HEK293T (cell line): ENCODE measurements around the gene NCEH1.

Source experiments
- CTCF ChIA-PET: fragments of 350-600 bp; formaldehyde crosslinking; extraction: SDS; loops from one replicate; lab custom pipeline; 2021; ENCODE audit warnings: antibody characterized with exemption, inconsistent platforms; lab: Yijun Ruan, JAX
- POLR2A ChIA-PET: fragments of 350-600 bp; formaldehyde crosslinking; extraction: SDS; loops from one replicate; lab custom pipeline; 2020; ENCODE audit warnings: antibody characterized with exemption, inconsistent platforms; lab: Yijun Ruan, JAX
- DNase-seq: peaks from one replicate; pipeline ENCODE4 v3.0.0; 2012; ENCODE audit warnings: mixed read lengths; ENCODE audit errors: extremely low spot score
- ARNT ChIP-seq: fragments of 450-650 bp; IDR thresholded peaks from 2 replicates; pipeline ENCODE4 v1.6.1; 2017; ENCODE audit warnings: mild to moderate bottlenecking
- BHLHE40 ChIP-seq: fragments of 450-650 bp; IDR thresholded peaks from 2 replicates; pipeline ENCODE4 v1.6.1; 2016; ENCODE audit warnings: mild to moderate bottlenecking, moderate library complexity, borderline replicate concordance
- CTBP1 ChIP-seq: fragments of 450-650 bp; IDR thresholded peaks from 2 replicates; pipeline ENCODE4 v1.6.1; 2016; ENCODE audit warnings: borderline replicate concordance
- ELF4 ChIP-seq: fragments of 450-650 bp; IDR thresholded peaks from 2 replicates; pipeline ENCODE4 v1.6.1; 2017; ENCODE audit warnings: antibody characterized with exemption
- FOXA1 ChIP-seq: fragments of 450-650 bp; IDR thresholded peaks from 2 replicates; pipeline ENCODE4 v1.6.1; 2016; ENCODE audit warnings: mild to moderate bottlenecking
- FOXK2 ChIP-seq: fragments of 450-650 bp; IDR thresholded peaks from 2 replicates; pipeline ENCODE4 v1.6.1; 2016; ENCODE audit warnings: mild to moderate bottlenecking
- FOXM1 ChIP-seq: fragments of 450-650 bp; IDR thresholded peaks from 2 replicates; pipeline ENCODE4 v1.6.1; 2017; ENCODE audit warnings: mild to moderate bottlenecking, borderline replicate concordance
- HDGF ChIP-seq: fragments of 450-650 bp; IDR thresholded peaks from 2 replicates; pipeline ENCODE4 v1.6.1; 2017; ENCODE audit warnings: antibody characterized with exemption, borderline replicate concordance
- L3MBTL2 ChIP-seq: fragments of 450-650 bp; conservative IDR thresholded peaks from 2 replicates; pipeline ENCODE4 v1.6.1; 2016; ENCODE audit warnings: mild to moderate bottlenecking
- LEF1 ChIP-seq: fragments of 450-650 bp; IDR thresholded peaks from 2 replicates; pipeline ENCODE4 v1.6.1; 2017; ENCODE audit warnings: mild to moderate bottlenecking, borderline replicate concordance
- NFRKB ChIP-seq: fragments of 450-650 bp; IDR thresholded peaks from 2 replicates; pipeline ENCODE4 v1.6.1; 2016; ENCODE audit warnings: mild to moderate bottlenecking, moderate library complexity
- PKNOX1 ChIP-seq: fragments of 450-650 bp; IDR thresholded peaks from 2 replicates; pipeline ENCODE4 v1.6.1; 2016
- SP1 ChIP-seq: fragments of 450-650 bp; IDR thresholded peaks from 2 replicates; pipeline ENCODE4 v1.6.1; 2017
- SUZ12 ChIP-seq: fragments of 450-650 bp; IDR thresholded peaks from 2 replicates; pipeline ENCODE4 v1.6.1; 2016; ENCODE audit warnings: mild to moderate bottlenecking
- TARDBP ChIP-seq: fragments of 450-650 bp; IDR thresholded peaks from 2 replicates; pipeline ENCODE4 v1.6.1; 2016
- ZNF384 ChIP-seq: fragments of 450-650 bp; IDR thresholded peaks from 2 replicates; pipeline ENCODE4 v1.6.1; 2016

The NCEH1 gene

DNA sequence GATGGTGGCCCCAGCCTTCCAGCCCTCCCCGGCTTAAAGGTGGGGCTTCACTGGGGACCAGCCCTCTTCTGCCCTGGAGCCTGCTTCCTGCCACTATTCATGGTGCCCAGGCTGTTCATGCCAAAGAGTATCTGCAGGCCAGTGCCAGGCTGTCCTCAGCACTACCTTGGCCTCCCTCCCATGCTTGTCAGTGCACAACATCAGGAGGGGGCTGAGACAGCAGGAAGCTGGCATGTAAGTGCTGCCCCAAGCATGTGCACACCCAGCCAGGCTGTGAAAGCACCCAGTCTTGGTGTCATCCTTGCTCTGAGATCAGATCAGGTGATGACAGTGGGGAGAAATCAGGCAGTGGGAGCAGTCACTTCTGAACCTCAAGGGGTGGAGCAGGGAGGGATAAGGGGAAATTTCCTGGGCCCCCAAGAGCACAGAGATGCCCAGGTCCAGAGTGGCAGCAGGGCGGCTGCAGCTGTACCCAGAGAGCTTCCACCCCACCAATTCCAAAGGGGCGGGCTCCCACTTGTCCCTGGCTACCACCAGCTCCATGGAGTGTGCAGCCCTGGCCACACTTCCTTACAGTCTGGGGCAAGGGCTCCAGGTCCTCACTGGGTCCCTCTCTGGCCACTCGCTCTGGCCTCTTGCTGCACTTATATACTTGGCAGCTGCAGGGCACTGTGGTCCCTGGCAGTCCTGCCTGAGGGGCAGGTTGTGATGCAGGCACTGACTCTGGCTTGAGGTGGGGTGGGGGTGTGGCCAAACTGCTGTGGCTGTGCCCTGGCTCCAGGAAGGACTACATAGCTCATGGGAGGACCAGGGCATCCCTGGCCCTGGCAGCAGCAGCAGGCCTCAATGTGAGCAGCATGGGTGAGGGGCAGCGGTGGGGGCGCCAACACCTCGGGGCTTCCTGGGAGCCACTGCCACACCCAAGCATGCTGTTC is 96.3 kb downstream of the NCEH1 start:
- TF ChIP-seq CTBP1 (no peak), FOXK2 (no peak), ARNT (no peak), L3MBTL2 (no peak), ELF4 (no peak), ZNF384 (no peak), TARDBP (no peak), BHLHE40 (no peak), FOXM1 (no peak), SP1 (no peak), SUZ12 (no peak), HDGF (no peak), PKNOX1 (no peak), FOXA1 (no peak), LEF1 (no peak), NFRKB (no peak)
- ChIA-PET CTCF (no interaction called here), POLR2A (no interaction called here)
- DNase-seq, result no peak

DNA sequence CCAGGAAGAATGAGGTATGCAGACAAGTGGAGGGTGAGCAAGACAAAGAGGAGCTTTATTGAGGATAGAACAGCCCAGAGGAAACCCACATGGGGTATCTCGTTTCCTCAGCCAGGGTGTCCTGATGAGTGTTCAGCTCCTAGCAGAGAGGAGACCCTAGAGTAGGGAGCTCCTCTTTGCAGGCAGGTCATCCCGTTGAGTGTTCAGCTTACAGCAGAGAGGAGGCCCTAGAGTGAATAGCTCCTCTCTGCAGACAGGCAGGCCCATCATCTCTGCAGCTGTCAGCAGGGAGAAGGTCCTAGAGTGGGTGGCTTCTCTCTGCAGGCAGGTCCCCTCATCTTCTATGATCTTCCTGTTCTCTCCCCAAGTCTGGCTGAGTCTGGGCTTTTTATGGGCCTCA is 97.0 kb downstream of the NCEH1 start:
- ChIA-PET CTCF (interaction anchor here (0.8 kb wide), 1 partner anchor 330 kb away, joined by 3 read pairs; no protein-coding TSS in a partner anchor), POLR2A (no interaction called here)
- no peak for DNase-seq
- no peak for TF ChIP-seq L3MBTL2

GRCh38 chr3:172612871-172613678 is 97.8 kb downstream of the NCEH1 start:
- ChIA-PET POLR2A (no interaction called here), CTCF (interaction anchor here (0.8 kb wide), 1 partner anchor 329 kb away, joined by 3 read pairs; no protein-coding TSS in a partner anchor)
- TF ChIP-seq FOXM1 (no peak), ZNF384 (no peak), FOXK2 (no peak), LEF1 (no peak), SP1 (no peak), L3MBTL2 (no peak), ARNT (no peak), NFRKB (no peak), FOXA1 (no peak), PKNOX1 (no peak), BHLHE40 (no peak), ELF4 (no peak), SUZ12 (no peak), CTBP1 (no peak), HDGF (no peak), TARDBP (no peak)
- DNase-seq, result no peak

- CTCF ChIA-PET, result no interaction called here
- no peak for DNase-seq
- POLR2A ChIA-PET, result no interaction called here
- TF ChIP-seq FOXA1 (no peak), LEF1 (no peak), BHLHE40 (no peak), HDGF (no peak), PKNOX1 (no peak), TARDBP (no peak), ELF4 (no peak), NFRKB (no peak), ARNT (no peak), SUZ12 (no peak), FOXK2 (no peak), CTBP1 (no peak), L3MBTL2 (no peak), FOXM1 (no peak), SP1 (no peak), ZNF384 (no peak)
Observed at GRCh38 chr3:172609750-172610149, 101.1 kb downstream of the NCEH1 start.

GRCh38 chr3:172608575-172608974 is 102.3 kb downstream of the NCEH1 start:
- DNase-seq, result no peak
- TF ChIP-seq FOXA1, result no peak
- POLR2A ChIA-PET, result no interaction called here
- CTCF ChIA-PET, result no interaction called here
